Mesothelial cell of epicardium (in vitro differentiated cells): Measurements from ENCODE around the gene S1PR2. TPM values are rescaled to one million over a fixed set of nuclear protein-coding genes. Genes with fewer than 3 reads are reported as not detected.

ENCODE experiments used
- DNase-seq, 2 experiments: peaks; one replicate each; pipeline ENCODE4 v3.0.0; 2021; ENCODE audit warnings: low spot score in 2 of 2; ENCODE audit not compliant: unreplicated experiment in 2 of 2
- H3K27ac Mint-ChIP-seq: 2 replicates; pipeline ENCODE4 v1.8.0; 2021; ENCODE audit warnings: mixed read lengths
- H3K27me3 Mint-ChIP-seq: 2 replicates; pipeline ENCODE4 v1.8.0; 2021; ENCODE audit warnings: low read depth, mixed read lengths
- H3K36me3 Mint-ChIP-seq: 2 replicates; pipeline ENCODE4 v1.8.0; 2021; ENCODE audit warnings: mixed read lengths
- H3K4me1 Mint-ChIP-seq: 2 replicates; pipeline ENCODE4 v1.8.0; 2021; ENCODE audit warnings: mixed read lengths
- H3K4me3 Mint-ChIP-seq: 2 replicates; pipeline ENCODE4 v1.8.0; 2021; ENCODE audit warnings: mild to moderate bottlenecking, moderate library complexity, mixed read lengths
- H3K9me3 Mint-ChIP-seq: 2 replicates; pipeline ENCODE4 v1.8.0; 2021; ENCODE audit warnings: mixed read lengths
- total RNA-seq: library from RNA; stranded (reverse); gene quantifications from 3 replicates; pipeline ENCODE4 v1.2.1, GENCODE V29; 2021
- TF ChIP-seq, protein P1 (sequence below): fragments of 200-600 bp; sonication (generic); IDR thresholded peaks from one replicate; pipeline ENCODE4 v1.5.0; 2021; ENCODE audit warnings: antibody characterized with exemption; ENCODE audit not compliant: unreplicated experiment

Gene S1PR2
- total RNA-seq, 1 donor from 2014 or later = 34.9 TPM

- Mint-ChIP-seq H3K4me1 (peaks cover 8% of the 10 kb centered on the region), H3K27ac (peak overlapping the region; percentile 87), H3K9me3 (no peaks in the 10 kb centered on the region), H3K4me3 (peak overlapping the region; percentile 91), H3K36me3 (no peaks in the 10 kb centered on the region), H3K27me3 (no peaks in the 10 kb centered on the region)
- TF ChIP-seq, protein P1, sequence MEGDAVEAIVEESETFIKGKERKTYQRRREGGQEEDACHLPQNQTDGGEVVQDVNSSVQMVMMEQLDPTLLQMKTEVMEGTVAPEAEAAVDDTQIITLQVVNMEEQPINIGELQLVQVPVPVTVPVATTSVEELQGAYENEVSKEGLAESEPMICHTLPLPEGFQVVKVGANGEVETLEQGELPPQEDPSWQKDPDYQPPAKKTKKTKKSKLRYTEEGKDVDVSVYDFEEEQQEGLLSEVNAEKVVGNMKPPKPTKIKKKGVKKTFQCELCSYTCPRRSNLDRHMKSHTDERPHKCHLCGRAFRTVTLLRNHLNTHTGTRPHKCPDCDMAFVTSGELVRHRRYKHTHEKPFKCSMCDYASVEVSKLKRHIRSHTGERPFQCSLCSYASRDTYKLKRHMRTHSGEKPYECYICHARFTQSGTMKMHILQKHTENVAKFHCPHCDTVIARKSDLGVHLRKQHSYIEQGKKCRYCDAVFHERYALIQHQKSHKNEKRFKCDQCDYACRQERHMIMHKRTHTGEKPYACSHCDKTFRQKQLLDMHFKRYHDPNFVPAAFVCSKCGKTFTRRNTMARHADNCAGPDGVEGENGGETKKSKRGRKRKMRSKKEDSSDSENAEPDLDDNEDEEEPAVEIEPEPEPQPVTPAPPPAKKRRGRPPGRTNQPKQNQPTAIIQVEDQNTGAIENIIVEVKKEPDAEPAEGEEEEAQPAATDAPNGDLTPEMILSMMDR = no peak
- no peak for DNase-seq
These were observed 36.0 kb downstream of the S1PR2 start for GRCh38 chr19:10195199-10195519.

DNA sequence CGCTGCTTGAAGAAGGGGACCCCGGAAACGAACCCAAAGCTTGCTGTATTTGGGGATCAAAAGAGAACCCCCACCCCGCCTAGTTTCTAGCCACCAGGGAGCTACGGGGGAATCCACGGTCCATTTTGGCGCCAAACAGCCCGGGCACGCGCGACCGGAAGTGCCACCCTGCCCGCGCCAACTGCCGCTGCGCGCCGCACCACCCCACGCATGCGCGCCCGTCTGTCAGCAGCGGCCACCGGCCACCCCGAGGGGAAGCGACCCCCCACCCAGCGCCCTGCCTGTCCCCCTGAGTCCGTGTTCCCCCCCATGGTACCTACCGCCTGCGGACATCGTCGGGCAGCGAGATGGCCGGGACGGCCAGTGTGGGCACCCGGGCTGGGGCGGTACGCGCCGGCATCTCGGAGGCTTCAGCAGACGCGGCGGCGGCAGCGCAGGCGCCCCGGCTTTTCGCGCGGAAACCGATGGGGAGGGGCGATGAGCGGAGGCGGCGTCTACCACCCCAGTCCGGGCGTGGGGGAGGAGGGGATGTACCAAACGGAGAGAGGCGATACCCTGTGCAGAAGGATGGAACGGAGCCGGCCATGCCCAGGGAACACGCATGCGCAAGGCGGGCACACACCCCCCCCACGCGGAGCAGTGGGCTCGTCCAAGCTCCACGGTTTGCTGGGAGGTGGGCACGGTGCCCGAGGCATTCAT is 36.5 kb downstream of the S1PR2 start, which contains the start of gene DNMT1:
DNMT1 (minus strand) TSS at position 454 of the 699 bp plus-strand sequence; CDS start at position 400, 54 bp downstream.
- H3K4me1 Mint-ChIP-seq = peaks cover 8% of the 10 kb centered on the region
- TF ChIP-seq, protein P1 = no peak
- H3K27ac Mint-ChIP-seq = peak within 1 kb of the TSS; percentile 95
- H3K27me3 Mint-ChIP-seq = no peaks in the 10 kb centered on the region
- peak; percentile 96 to 97 for DNase-seq
- H3K4me3 Mint-ChIP-seq = peak within 1 kb of the TSS; percentile 91
- H3K9me3 Mint-ChIP-seq = no peaks in the 10 kb centered on the region
- H3K36me3 Mint-ChIP-seq = peaks cover 2% of the 10 kb centered on the region

DNA sequence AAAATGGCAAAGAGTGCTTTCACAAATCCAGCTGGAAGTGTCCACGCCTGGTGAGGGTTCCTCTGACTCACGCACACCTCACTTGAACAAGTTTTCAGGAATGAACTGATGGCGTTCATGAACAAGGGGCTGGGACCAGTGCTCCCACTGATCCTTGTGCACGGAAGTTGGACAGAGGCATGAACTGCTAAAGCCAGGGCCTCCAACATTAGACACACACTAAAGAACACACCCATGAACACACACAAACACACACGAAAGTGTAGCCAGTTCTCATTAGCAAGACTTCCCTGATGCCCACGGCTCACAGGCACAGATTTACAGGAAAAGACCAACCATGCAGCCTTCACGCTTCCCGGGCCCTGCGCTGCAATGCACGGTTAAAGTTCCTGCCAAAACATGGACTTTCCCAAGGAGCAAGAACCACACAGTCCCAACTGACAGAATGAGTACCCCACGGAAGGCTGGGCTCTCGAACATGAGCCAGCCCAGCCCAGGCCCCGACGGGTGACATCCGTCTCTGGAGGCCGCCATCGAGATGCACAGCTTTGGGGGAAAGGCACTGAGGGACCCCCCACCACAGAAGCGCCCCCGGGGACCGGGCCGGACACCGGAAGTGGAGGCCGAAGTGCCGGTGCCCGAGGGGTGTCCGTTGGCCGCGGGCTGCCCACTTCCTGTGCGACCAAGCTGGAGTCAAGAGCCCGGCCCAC is 37.2 kb downstream of the S1PR2 start:
- H3K9me3 Mint-ChIP-seq = no peaks in the 10 kb centered on the region
- H3K4me3 Mint-ChIP-seq = peak overlapping the region; percentile 91
- TF ChIP-seq, protein P1 = no peak
- DNase-seq = peak in 1 of 2 experiments; percentile 38
- H3K36me3 Mint-ChIP-seq = peaks cover 2% of the 10 kb centered on the region
- no peaks in the 10 kb centered on the region for H3K27me3 Mint-ChIP-seq
- H3K4me1 Mint-ChIP-seq = peaks cover 8% of the 10 kb centered on the region
- peak overlapping the region; percentile 95 for H3K27ac Mint-ChIP-seq

DNA sequence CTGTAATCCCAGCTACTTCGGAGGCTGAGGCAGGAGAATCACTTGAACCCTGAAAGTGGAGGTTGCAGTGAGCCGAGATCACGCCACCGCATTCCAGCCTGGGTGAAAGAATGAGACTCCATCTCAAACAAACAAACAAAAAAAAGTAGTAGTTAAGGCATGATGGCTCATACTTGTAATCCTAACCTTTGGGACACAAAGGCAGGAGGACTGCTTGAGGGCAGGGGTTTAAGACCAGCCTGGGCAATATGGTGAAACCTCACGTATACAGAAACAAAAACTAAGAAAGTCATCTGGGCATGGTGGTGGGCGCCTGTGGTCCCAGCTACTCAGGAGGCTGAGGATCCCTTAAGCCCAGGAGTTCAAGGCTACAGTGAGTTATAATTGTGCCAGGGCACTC is 38.2 kb downstream of the S1PR2 start:
- DNase-seq = no peak
- Mint-ChIP-seq H3K4me3 (peak overlapping the region; percentile 91), H3K9me3 (no peaks in the 10 kb centered on the region), H3K36me3 (peaks cover 2% of the 10 kb centered on the region), H3K27me3 (no peaks in the 10 kb centered on the region), H3K4me1 (peaks cover 8% of the 10 kb centered on the region), H3K27ac (no peak overlapping the region)
- TF ChIP-seq, protein P1 = no peak

DNA sequence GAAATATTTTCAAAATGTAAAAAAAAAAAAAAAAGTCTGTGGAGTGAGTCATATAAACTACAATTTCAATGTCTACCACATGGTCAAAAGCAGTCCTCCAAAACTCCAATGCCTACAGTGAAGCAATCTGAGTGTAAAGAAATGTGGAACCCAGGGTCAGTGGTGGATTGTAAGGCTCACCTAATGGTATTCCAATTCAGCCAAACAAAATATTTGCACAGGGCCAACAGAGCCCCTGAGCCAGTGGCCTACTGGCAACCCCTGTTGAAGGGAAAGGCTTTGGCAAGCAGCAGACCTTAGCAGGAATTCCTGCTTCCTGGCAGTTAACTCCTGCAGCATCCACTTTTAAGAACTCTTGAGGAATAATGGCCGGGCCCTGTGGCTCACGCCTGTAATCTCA is 39.8 kb downstream of the S1PR2 start:
- Mint-ChIP-seq H3K4me3 (no peak overlapping the region), H3K9me3 (no peaks in the 10 kb centered on the region), H3K4me1 (peaks cover 8% of the 10 kb centered on the region), H3K36me3 (peaks cover 2% of the 10 kb centered on the region), H3K27ac (no peak overlapping the region), H3K27me3 (no peaks in the 10 kb centered on the region)
- DNase-seq = no peak
- TF ChIP-seq, protein P1 = no peak
